Measurements from ENCODE around the gene HOXB13.

- TF ChIP-seq ZNF274 (IDR thresholded peaks at IDR 0.05; ENCODE audit: low read depth, low read length): no peak
- TF ChIP-seq YY1 (IDR thresholded peaks at IDR 0.05; ENCODE audit: insufficient read depth, insufficient read length): no peak
These were observed 35.4 kb downstream of the HOXB13 start for GRCh38 chr17:48693178-48693577.

Measured in NT2/D1 (cell line).